HL-60 (cell line): ENCODE data around the gene PANX2.

Experiments
- DNase-seq, 2 experiments: peaks; one replicate each; pipeline ENCODE4 v3.0.0-alpha.2; 2010 to 2020; ENCODE audit warnings: low read depth in 1 of 2, low spot score in 1 of 2
- H3K27ac ChIP-seq: fragments of 250-450 bp; sonication (Bioruptor Pico); replicated peaks from 2 replicates; pipeline ENCODE4 v1.5.1; 2020; ENCODE audit warnings: mild to moderate bottlenecking, moderate library complexity
- H3K27me3 ChIP-seq: fragments of 250-450 bp; sonication (Bioruptor Pico); 2 replicates; pipeline ENCODE4 v1.5.1; 2021; ENCODE audit warnings: mild to moderate bottlenecking, moderate library complexity; ENCODE audit not compliant: insufficient read depth, poor library complexity, severe bottlenecking
- H3K4me3 ChIP-seq: replicated peaks from 2 replicates; pipeline ENCODE4 v1.5.1; 2011; ENCODE audit warnings: mild to moderate bottlenecking, control low read depth, low read length; ENCODE audit not compliant: insufficient read depth
- GABPA ChIP-seq: IDR thresholded peaks from 2 replicates; pipeline ENCODE4 v1.6.1; 2012; ENCODE audit warnings: low read depth
- POLR2AphosphoS5 ChIP-seq: IDR thresholded peaks from 2 replicates; pipeline ENCODE4 v1.6.1; 2012; ENCODE audit warnings: low read depth
- SPI1 ChIP-seq: IDR thresholded peaks from 2 replicates; pipeline ENCODE4 v1.6.1; 2012; ENCODE audit warnings: low read depth, mild to moderate bottlenecking, borderline replicate concordance
- TF ChIP-seq, protein P1 (sequence below): IDR thresholded peaks from 2 replicates; pipeline ENCODE4 v1.6.1; 2012; ENCODE audit warnings: low read depth; ENCODE audit not compliant: insufficient replicate concordance
- TF ChIP-seq, protein P2 (sequence below): IDR thresholded peaks from one replicate; pipeline ENCODE4 v1.5.1; 2011; ENCODE audit warnings: low read length, control low read depth, inconsistent platforms; ENCODE audit not compliant: insufficient read depth

PANX2 gene

DNA sequence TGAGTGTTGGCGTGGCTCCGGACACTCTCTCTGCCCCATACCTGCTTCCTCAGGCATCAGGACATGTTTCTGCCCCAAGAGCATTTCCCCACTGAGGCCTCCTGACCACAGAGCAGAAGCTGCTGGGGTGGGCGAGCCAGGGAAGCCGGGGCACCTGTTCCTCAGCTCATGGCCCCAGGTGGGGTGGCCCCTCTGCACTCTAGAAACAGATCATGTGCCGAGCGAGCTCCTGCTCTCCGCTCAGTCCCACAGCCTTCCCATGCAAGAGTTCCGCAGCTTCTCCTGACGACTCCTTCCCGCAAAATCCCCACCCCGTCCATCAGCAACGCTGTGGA, 22.4 kb upstream of the PANX2 start:
- TF ChIP-seq POLR2AphosphoS5 (no peak), GABPA (no peak), SPI1 (no peak)
- TF ChIP-seq, protein P1, sequence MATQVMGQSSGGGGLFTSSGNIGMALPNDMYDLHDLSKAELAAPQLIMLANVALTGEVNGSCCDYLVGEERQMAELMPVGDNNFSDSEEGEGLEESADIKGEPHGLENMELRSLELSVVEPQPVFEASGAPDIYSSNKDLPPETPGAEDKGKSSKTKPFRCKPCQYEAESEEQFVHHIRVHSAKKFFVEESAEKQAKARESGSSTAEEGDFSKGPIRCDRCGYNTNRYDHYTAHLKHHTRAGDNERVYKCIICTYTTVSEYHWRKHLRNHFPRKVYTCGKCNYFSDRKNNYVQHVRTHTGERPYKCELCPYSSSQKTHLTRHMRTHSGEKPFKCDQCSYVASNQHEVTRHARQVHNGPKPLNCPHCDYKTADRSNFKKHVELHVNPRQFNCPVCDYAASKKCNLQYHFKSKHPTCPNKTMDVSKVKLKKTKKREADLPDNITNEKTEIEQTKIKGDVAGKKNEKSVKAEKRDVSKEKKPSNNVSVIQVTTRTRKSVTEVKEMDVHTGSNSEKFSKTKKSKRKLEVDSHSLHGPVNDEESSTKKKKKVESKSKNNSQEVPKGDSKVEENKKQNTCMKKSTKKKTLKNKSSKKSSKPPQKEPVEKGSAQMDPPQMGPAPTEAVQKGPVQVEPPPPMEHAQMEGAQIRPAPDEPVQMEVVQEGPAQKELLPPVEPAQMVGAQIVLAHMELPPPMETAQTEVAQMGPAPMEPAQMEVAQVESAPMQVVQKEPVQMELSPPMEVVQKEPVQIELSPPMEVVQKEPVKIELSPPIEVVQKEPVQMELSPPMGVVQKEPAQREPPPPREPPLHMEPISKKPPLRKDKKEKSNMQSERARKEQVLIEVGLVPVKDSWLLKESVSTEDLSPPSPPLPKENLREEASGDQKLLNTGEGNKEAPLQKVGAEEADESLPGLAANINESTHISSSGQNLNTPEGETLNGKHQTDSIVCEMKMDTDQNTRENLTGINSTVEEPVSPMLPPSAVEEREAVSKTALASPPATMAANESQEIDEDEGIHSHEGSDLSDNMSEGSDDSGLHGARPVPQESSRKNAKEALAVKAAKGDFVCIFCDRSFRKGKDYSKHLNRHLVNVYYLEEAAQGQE = no peak
- TF ChIP-seq, protein P2, sequence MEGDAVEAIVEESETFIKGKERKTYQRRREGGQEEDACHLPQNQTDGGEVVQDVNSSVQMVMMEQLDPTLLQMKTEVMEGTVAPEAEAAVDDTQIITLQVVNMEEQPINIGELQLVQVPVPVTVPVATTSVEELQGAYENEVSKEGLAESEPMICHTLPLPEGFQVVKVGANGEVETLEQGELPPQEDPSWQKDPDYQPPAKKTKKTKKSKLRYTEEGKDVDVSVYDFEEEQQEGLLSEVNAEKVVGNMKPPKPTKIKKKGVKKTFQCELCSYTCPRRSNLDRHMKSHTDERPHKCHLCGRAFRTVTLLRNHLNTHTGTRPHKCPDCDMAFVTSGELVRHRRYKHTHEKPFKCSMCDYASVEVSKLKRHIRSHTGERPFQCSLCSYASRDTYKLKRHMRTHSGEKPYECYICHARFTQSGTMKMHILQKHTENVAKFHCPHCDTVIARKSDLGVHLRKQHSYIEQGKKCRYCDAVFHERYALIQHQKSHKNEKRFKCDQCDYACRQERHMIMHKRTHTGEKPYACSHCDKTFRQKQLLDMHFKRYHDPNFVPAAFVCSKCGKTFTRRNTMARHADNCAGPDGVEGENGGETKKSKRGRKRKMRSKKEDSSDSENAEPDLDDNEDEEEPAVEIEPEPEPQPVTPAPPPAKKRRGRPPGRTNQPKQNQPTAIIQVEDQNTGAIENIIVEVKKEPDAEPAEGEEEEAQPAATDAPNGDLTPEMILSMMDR = no peak
- peak in 1 of 2 experiments; percentile 32 for DNase-seq
- peak overlapping the region; percentile 76 for H3K27ac ChIP-seq

DNA sequence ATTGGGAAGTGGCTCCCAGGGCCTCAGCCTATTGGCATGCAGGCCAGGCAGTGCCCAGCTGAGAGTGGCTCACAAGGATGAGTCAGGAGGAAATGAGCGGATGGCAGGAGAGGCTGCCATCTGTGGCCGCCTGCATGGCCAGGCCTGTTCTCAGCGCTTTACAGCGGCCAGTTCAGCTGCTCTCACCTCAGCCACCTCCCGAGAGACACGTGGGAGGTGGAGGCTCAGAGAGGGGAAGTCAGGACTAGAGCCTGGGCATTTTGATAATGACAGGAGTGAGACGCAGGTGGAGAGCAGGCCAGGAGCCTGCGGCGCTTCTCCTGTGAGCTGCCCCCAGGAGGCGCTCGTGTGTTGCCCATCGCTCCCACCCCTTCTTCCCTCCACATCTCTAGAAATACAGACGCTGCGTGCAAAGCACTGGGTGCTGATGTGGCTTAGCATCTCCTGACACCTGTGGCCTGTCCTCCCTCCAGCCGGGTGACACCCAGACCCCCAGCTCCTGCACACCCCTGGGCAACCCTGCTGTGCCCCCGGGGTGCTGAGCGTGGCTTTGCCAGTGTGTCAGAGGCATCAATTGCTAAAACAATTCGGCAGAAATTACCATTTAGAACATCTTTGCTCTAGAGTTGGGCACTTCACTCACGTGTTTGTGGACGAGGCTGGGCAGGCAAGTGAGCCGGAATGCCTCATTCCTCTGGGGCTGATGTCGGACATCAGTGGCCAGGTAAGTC, 21.4 kb upstream of the PANX2 start:
- H3K27ac ChIP-seq = peak overlapping the region; percentile 76
- DNase-seq = peak; percentile 86
- no peaks in the 10 kb centered on the region for H3K27me3 ChIP-seq
- H3K4me3 ChIP-seq = no peak overlapping the region
- TF ChIP-seq SPI1 = peak; percentile 86; the same call in 1 of the 2 replicates
- TF ChIP-seq, protein P1 = no peak
- no peak for TF ChIP-seq GABPA
- TF ChIP-seq, protein P2 = peak; percentile 98
- no peak for TF ChIP-seq POLR2AphosphoS5

More for the DNA sequence above, 22.4 kb upstream of the PANX2 start:
- Histone ChIP-seq H3K4me3 (no peak overlapping the region), H3K27me3 (no peaks in the 10 kb centered on the region)

DNA sequence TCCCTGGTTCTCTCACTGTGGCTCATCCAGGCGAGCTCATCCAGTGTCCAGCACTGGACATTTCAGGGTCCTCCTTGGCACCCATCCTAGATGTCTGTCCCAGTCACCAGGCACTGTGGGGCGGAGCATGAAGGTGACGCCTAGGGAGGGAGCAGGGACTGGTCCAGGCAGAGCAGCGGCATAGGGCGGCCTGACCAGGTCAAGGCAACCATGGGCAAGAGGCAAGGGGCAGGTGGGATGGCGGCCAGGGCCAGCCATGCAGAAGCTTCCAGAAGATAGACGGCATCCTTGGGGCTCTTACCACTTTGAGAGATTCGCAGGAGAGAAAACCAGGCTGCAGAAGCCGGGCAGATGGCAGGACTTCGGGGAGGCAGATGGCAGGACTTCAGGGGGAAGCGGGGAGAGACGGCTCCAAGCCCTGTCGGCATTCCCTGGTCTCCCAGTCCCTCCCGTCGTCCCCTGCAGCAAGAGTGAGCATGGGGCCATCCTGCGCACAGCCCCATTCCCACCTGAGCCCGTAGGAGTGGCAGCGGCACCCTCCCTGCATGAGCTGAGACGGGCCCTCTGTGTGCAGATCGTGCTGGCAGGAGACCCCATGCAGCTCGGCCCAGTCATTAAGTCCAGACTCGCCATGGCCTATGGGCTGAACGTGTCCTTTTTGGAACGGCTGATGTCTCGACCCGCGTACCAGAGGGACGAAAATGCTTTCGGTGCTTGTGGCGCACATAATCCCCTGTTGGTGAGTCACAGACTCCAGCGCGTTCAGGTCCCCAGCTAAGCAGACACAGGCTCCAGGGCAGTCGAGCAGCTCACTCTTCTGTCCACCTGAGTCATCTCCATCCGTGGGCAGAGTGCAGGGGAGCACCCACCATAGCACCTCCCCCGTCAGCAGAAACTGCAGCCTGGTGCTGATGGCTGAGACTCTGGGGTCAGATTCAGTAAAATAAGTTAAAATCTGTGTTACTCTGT, 20.1 kb upstream of the PANX2 start:
- Histone ChIP-seq H3K27ac (no peak overlapping the region), H3K4me3 (no peak overlapping the region), H3K27me3 (no peaks in the 10 kb centered on the region)
- TF ChIP-seq SPI1 (no peak), POLR2AphosphoS5 (no peak), GABPA (no peak)
- TF ChIP-seq, protein P1 = no peak
- TF ChIP-seq, protein P2 = no peak
- DNase-seq = no peak
